Measurements from ENCODE around the gene CEP43.

- TF ChIP-seq, protein P1, sequence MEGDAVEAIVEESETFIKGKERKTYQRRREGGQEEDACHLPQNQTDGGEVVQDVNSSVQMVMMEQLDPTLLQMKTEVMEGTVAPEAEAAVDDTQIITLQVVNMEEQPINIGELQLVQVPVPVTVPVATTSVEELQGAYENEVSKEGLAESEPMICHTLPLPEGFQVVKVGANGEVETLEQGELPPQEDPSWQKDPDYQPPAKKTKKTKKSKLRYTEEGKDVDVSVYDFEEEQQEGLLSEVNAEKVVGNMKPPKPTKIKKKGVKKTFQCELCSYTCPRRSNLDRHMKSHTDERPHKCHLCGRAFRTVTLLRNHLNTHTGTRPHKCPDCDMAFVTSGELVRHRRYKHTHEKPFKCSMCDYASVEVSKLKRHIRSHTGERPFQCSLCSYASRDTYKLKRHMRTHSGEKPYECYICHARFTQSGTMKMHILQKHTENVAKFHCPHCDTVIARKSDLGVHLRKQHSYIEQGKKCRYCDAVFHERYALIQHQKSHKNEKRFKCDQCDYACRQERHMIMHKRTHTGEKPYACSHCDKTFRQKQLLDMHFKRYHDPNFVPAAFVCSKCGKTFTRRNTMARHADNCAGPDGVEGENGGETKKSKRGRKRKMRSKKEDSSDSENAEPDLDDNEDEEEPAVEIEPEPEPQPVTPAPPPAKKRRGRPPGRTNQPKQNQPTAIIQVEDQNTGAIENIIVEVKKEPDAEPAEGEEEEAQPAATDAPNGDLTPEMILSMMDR (IDR thresholded peaks at IDR 0.05; ENCODE audit: low read depth, low read length, poor library complexity, severe bottlenecking) = no peak
- no peak for TF ChIP-seq EZH2phosphoT487 (IDR thresholded peaks at IDR 0.05; ENCODE audit: borderline replicate concordance, low read length)
Measured at GRCh38 chr6:166996406-166996805, 2.8 kb upstream of the CEP43 start.
